Coronary artery (tissue), 2 donors: ENCODE results near the gene AATF.

Experiments
- DNase-seq: peaks from one replicate; pipeline ENCODE4 v3.0.0-alpha.2; 2017; ENCODE audit warnings: low spot score
- H3K27ac ChIP-seq, 2 donors: fragments of 200-600 bp; sonication (generic); one replicate each; pipeline ENCODE4 v1.5.1; 2016 to 2019
- H3K4me3 ChIP-seq: fragments of 200-600 bp; sonication (generic); 2 replicates; pipeline ENCODE4 v1.5.1; 2016; ENCODE audit warnings: mild to moderate bottlenecking, moderate library complexity
- CTCF ChIP-seq: fragments of 200-600 bp; sonication (generic); IDR thresholded peaks from one replicate; pipeline ENCODE4 v1.5.1; 2019; ENCODE audit warnings: antibody characterized with exemption

Gene AATF

GRCh38 chr17:36992701-36993100 is 43.9 kb downstream of the AATF start:
- no peak for DNase-seq
- no peak for TF ChIP-seq CTCF
- Histone ChIP-seq H3K27ac (no peak overlapping the region), H3K4me3 (no peak overlapping the region)

GRCh38 chr17:36993227-36993626 is 44.5 kb downstream of the AATF start:
- no peak overlapping the region for H3K4me3 ChIP-seq
- H3K27ac ChIP-seq, result no peak overlapping the region
- no peak for TF ChIP-seq CTCF
- no peak for DNase-seq

GRCh38 chr17:36994438-36994837 is 45.7 kb downstream of the AATF start:
- no peak for TF ChIP-seq CTCF
- no peak for DNase-seq
- H3K4me3 ChIP-seq, result no peak overlapping the region
- no peak overlapping the region for H3K27ac ChIP-seq

GRCh38 chr17:36999471-36999870 is 50.7 kb downstream of the AATF start:
- no peak for TF ChIP-seq CTCF
- Histone ChIP-seq H3K27ac (no peak overlapping the region), H3K4me3 (no peak overlapping the region)
- DNase-seq, result no peak

GRCh38 chr17:37016780-37017179 is 68.0 kb downstream of the AATF start:
- no peak overlapping the region for H3K27ac ChIP-seq
- H3K4me3 ChIP-seq, result no peak overlapping the region
- TF ChIP-seq CTCF, result no peak
- DNase-seq, result no peak

- DNase-seq, result no peak
- no peak for TF ChIP-seq CTCF
- no peak overlapping the region for H3K4me3 ChIP-seq
- no peak overlapping the region for H3K27ac ChIP-seq
These were observed 68.7 kb downstream of the AATF start for GRCh38 chr17:37017404-37017803.

GRCh38 chr17:37019117-37019740 is 70.5 kb downstream of the AATF start:
- Histone ChIP-seq H3K4me3 (no peak overlapping the region), H3K27ac (no peak overlapping the region)
- DNase-seq, result no peak
- TF ChIP-seq CTCF, result no peak
